Stimulated activated CD4-positive, alpha-beta T cell treated with anti-CD3 and anti-CD28 coated beads, Interleukin-12 subunit alpha, Interleukin-12 subunit beta, amount 100 ng/mL, for 48 hours (primary cell): ENCODE measurements around the gene TMC8.

Source experiments
- DNase-seq, 3 donors: peaks; one replicate each; pipeline ENCODE4 v3.0.0-alpha.2; 2020; ENCODE audit warnings: low read depth in 2 of 3, low spot score in 1 of 3

The TMC8 gene

DNA sequence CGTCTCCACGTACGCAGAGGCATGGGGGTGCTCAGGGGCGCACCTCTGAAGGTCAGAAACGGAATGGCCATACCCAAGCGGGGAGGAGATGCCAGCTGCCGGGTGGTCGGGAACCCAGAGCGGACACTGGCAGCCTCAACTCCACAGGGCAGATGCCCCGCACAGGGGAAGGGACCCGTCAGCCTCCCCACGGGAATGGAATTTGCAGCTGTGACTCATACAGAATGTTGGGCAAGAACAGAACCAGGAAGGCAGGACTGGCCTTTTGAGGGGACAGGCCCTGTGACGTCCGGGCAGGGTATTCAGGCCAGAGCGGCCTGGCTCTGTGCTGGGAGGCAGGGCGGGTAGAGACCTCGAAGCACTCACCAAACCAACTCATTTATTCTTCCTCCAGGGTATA is 48.8 kb downstream of the TMC8 start:
- no peak for DNase-seq

DNA sequence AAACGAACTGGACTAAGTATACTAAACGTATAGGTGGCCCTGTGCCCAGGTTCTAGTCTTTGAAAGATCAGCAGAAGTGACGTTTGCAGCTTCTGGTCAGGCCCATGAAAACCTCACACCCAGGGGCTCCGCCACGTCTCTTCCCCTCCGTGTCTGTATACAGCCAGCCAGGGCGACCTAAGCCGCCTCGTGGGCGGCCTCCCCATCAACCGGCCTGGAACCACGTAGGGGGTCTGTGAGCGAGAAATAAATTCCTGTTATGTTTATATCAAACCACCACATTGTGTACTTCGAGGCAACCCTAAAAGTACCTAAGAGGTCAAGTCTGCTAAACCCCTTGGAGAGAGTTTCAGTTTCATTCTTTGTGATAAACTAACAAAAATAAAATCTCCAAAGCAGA is 49.5 kb downstream of the TMC8 start:
- DNase-seq, result no peak

DNA sequence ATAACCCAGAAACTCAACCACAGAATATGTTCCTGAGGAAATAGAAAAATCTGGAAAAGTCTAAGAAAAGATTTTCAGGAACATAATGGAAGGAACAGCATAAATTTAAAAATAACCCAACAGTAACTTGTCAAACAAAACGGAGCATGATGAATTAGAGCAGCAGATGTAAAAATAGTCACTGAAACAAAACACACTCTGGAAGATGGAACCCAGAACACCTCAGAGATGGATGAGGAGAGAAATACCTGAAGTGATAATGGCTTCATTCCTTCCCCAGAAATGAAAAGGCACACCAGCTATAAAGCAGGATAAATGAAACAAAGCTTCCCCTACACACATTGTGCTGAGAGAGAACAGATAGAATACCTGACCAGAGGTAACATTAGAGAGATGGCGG is 49.9 kb downstream of the TMC8 start:
- no peak for DNase-seq

DNA sequence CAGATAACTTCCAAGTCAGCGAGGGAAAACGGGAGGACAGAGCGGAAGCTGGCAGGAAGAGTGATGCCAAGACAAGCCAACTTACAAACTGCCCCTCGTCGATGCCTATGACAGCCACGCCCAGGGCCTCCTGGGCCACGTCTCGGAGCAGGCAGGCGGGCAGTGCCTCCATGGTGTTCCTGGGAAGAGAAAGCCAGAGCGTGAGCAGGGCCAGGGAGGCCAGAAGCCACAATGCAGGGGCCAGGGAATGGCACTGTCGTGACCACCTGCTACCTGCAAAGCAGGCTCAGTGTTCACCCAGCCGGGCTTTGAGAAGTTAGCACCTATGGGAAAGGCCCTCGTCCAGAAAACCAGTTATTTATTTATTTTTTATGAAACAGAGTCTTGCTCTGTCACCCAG is 51.9 kb downstream of the TMC8 start:
- no peak for DNase-seq

DNA sequence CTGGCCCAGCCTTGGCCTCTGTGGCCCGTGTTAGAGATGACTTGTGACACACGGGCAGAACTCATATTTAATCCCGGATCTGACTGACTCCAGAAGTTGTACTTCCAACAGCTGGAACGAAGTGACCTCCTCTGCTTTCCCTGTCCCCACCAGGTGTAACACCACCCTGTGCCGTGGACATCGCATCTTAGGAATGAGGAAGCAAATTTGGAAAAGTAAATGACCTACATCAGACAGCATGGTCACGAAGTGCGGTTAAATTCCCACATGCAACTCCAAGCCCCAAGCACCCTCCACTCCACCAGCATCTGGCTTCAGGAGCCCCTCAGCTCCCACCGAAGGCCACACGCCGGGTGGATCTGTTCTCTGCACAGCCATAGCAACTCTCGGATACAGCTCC is 53.3 kb downstream of the TMC8 start:
- no peak for DNase-seq

DNA sequence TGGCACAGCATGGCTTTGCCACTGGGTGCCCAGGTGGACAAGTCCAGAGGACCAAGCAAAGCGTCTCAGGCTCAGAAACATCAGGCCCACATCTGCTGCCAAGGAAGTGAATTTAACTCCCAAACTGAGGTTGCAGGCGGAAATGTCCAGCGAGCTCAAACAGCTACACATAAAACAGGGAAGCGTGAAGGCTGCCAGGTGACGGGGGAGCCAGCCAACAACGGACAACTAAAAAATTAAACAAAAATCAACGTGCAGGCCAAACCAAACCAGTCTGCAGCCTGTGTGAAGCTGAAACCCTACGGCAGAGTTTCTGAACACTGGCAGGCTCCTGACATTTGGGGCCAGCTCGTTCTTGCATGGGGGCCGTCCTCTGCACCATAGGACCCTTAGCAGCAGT is 53.8 kb downstream of the TMC8 start:
- no peak for DNase-seq

DNA sequence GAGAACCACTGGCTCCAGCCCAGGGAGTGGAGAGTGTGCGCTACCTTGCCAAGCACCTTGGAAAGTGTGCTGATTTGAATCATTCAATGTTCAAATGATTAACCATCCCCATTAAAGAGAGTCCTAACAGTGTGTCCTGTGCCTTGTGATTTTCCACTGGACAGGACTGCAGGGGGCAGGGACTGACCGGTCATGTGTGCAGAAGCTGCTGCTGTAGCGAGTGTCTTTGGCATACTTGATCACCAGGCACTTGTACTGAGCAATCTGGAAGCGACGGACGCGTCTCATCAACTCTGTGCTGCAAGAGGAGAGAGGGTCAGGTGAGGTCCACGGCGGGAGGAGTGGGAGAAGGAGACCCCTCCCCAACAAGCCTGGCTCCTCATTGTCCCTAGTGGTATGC is 54.3 kb downstream of the TMC8 start:
- DNase-seq, result no peak

DNA sequence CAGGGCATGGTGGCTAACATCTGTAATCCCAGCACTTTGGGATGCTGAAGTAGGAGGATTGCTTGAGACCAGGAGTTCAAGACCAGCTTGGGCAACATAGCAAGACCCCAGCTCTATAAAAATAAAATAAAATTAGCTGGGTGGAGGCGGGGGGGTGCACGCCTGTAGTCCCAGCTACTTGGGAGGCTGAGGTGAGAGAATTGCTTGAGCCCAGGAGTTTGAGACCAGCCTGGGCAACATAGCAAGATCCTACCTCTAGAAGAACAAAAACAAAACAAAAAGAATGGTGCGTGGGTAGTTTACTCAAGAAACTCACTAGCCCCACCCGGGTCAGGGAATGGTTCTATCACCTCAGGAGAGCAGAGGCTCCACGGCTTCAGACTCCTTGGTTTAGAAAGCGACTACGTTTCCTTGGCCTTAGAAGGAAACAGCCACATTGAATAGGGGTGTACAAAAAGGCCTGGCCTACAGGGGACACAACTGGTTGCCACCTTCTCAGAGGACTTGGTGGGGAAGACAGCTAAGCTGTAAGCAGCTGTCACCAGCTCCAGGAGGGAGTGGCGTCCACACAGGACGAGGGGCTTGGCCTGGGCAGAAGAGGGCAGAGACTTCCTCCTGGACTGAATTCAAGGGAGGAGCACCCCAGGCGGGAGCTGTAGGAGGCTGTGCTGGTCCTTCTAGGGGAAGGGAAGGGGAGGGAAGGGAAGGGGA is 55.6 kb downstream of the TMC8 start:
- DNase-seq, result no peak

DNA sequence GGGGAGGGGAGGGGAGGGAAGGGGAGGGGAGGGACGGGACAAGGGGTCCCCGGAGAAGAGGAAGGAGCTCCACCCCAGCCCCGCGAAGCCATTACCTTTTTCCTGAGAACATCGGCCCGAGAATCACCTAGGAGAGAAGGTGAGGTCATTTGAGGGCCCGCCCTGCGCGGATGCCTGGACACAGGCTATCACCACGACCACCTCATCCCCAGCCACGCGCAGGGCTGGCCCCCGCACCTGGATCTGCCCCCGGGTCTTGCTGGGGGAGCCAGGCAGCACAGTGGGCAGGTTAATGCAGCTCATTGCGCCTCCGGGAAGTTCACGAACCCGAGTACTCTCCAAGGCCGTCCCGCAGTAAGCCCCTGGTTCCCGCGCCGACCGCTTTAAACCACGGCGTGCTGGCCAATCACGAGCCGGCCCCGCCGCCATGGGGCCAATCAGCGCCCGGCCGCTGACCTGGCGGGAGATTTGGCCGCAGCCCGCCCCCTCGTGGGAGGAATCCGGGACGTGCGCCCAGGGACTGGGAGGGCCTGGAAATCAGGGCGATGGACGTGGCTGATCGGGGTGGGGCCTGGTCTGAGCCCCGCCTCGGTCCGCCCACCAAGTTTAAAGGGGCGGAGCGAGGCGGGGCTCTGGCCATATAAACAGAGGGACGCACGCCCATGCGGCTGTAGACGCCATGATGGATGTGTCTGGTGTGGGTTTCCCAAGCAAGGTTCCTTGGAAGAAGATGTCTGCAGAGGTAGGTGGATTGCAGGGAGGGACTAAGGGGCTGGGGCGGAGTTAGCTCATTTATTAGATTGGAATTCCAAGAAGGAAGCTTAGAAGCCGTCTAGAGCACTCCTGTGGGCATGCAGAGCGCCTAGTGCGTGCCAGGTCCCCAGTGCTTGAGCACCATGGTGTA is 56.4 kb downstream of the TMC8 start, which contains the start of the genes AFMID and TK1:
Gene AFMID, plus strand, starts transcription at position 671 of the 904 bp plus-strand sequence. Its CDS starts 9 bp downstream, at position 680.
Gene TK1, minus strand, starts transcription at position 361 of the 904 bp plus-strand sequence. Its CDS starts 58 bp downstream, at position 303.
- peak; percentile 96 to 97 (median 97) for DNase-seq
